HG02943 (cell line): Measurements from ENCODE around the gene ATOSB.

ENCODE experiments used
- ATAC-seq: cut with Tn5 transposase; IDR thresholded peaks from one replicate; pipeline ENCODE4 v1.9.1; 2021; ENCODE audit warnings: mild to moderate bottlenecking, low read depth, moderate library complexity; ENCODE audit not compliant: unreplicated experiment

Gene ATOSB

DNA sequence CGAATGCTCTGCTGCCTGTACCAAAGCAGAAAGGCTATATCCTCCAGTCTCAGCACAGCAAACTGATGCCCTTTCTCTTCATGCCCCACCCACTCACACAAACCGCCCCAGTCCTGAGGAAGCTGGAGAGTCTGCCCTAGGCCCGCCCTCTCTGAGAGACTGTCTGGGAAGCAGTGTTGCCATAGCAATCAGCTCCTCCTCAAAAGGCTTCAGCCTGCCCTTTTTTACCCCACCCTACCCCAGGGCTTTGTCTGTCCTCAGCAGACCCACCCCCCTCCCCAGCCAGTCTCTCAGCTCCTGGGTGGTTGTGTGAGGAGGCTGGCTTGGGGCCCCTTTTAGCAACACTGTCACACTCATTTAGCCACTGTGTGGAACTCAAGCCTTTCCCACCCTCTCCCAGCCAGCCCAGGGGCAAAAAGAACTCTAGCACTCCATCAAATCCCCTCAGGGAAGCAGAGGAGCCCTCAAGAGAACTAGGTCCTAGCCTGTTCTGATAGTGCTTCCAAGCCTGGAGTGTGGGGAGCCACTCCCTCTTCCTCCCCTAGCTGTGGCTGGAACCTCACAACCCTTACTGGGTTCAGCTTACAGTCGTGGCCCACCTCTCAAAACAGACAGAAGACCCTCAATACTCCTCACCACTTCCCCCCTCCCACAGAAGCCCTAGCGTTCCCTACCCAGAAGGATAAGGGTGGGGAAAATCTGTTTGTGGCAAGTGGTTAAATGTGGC is 1.4 kb downstream of the ATOSB start:
- no peak for ATAC-seq

DNA sequence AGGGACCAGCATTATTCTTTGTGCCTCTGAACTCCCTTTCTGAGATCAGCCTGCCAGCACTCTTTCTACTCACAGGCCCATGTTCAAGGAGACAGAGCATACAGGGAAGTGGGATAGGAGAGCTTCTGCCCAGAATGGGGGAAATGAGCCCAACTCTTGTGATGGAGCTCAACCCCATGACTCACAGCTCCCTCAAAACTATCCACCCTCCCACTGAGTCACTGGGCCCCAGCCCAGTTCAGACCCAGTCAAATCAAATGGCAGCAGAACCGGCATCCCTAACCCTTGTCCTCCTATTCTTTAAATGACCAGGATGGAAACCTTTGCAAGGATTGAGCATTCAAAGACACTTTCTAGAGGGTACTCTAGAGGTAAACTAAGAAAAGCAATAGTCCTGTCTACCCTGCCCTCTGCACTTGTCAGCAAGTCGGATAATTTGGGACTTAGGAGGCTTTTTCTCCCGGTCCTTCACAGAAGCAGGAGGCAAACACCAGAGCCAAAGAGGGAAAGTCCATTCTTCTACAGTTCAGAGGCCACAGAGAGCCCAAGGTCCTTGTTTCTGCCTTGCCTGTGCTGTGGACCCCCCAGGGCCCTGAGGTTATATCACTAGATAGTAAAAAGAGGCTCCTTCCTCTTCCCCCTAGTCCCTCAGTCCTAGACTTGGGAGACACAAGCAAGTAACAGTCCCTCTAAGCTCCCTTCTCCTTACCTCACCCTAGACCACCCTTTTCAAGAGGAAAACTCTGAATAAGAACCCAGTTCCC is 3.2 kb downstream of the ATOSB start:
- no peak for ATAC-seq

GRCh38 chr9:35111001-35111933 is 4.4 kb downstream of the ATOSB start:
- peak; percentile 59 for ATAC-seq

DNA sequence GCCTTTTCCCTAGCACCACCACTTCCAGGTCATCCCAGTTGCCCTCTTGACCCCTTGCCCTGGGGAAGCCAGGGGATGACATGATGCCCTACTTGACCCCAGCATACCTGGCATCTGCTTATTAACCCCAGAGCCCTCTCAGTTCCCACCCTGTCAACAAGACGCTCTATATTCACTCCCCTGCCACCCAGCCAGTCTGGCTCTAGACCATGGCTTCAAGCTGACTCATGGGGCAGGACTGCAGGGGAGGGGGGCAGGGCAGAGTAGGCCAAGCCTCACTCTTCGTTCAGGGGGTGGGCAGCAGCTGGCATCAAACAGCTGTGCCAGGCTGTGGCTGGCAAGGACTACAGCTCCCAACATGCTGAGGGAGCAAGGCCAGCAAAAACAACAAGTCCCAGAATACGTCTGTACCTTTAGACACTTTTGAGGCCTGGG is 5.3 kb downstream of the ATOSB start:
- ATAC-seq, result no peak

- ATAC-seq, result no peak
These were observed 6.6 kb downstream of the ATOSB start for GRCh38 chr9:35108946-35109575.

- no peak for ATAC-seq
These were observed 7.2 kb downstream of the ATOSB start for GRCh38 chr9:35108461-35108860.

DNA sequence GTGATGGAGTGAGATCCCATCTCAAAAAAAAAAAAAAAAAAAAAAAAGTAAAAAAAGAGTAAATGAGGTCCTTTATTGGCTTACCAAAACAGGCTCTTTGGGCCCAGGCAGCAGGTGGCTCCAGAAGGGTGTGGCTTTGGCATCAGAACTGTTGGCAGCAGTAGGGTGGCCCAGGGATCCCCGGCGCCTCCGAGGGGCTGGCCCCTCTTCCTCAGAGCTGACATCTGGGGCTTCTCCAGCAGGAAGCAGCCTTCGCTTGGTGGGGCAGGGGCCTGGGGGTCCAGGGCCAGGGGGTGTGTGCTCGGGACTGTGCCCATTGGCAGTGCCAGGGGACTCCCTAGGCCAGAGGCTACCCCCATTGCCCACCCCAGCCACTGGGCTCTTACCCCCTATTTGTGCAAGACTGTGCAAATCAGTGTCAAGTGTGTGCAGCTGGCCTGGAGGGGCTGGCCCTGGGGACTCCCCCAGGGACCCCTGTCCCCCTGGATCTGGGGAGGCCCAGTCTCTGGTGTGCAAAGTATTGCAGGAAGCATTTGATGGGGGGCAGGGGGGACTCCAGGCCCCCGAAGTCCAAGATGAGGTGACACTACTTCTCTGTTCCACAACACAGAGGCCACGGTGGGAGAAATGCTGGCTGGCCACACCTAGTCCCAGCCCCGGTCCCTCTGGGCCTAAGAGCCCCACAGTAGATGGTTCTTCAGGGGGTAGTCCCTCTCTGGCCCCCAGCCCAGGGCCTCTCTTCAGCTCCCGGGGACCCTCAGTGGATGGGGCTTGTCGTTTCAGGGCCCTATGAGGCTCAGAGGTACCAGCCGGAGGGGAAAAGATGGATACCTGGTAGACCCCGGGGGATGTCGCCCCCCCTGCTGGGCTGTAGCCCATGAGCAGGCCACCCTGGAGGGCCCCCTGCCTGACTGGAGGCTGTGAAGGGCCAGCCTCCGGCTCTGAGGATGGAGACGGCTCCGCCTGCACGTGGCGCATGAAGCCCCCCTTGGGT is 8.1 kb downstream of the ATOSB start:
- no peak for ATAC-seq

- no peak for ATAC-seq
These were observed 9.3 kb downstream of the ATOSB start for GRCh38 chr9:35106343-35106730.

- no peak for ATAC-seq
These were observed 9.9 kb downstream of the ATOSB start for GRCh38 chr9:35105571-35106342.

- ATAC-seq, result no peak
These were observed 10.5 kb downstream of the ATOSB start for GRCh38 chr9:35105126-35105525.

DNA sequence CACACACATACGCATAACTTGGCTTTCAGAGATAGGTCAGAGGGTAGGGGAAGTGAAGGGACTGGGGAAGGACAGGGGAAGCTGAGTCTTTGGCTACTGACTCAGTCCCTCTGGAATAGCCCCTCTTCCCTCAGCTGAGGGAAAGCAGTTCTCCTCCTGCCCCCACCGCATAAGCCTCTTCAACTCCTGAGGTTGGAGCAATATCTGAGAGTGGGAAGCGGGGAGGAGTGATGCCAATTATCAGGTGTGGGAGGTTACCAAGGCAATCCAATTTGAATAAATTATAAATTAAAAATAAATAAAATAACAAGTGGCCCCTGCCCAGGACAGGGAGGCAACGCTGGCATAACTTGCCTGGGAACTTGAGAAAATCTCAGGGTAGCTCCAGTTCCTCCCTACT is 11.1 kb downstream of the ATOSB start:
- ATAC-seq, result no peak

DNA sequence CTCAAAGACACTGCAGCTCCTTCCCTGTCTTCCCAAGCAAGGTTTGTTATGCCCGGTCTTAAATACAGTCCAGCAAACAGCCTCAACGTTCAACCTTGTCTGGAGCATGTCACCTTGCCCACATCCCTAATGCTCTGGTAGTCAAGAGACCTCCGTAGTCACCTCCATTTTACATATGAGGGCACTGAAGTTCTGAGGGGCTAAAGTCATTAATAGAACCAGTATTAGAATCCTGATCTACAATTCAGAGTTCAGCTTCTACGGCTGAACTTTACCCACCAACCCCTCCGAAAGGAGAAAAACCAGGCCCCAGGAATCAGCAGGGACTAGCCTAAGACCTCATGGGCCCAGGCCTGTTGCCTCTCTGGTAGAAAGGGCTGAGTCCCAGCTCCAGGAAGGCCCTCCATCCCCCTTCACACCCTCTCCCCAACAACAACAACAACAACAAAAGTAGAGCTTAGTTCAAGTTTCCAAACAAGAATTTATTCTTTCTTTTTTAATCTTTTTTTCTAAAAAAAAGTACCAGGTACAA is 11.9 kb downstream of the ATOSB start:
- ATAC-seq, result no peak

GRCh38 chr9:35102769-35103659 is 12.6 kb downstream of the ATOSB start, which contains the start of gene STOML2:
STOML2 (minus strand) TSS chr9:35103131; CDS start chr9:35103094, 37 bp downstream.
- ATAC-seq, result peak; percentile 97

GRCh38 chr9:35102465-35102768 is 13.2 kb downstream of the ATOSB start:
- peak; percentile 15 for ATAC-seq

GRCh38 chr9:35097573-35097972 is 18.1 kb downstream of the ATOSB start:
- no peak for ATAC-seq

GRCh38 chr9:35096035-35096849 is 19.4 kb downstream of the ATOSB start, which contains the start of gene PIGO:
PIGO (minus strand) TSS chr9:35096591; CDS start chr9:35095565, 1,026 bp downstream.
- ATAC-seq, result peak; percentile 68
